NT2/D1 (cell line): ENCODE measurements around the gene GALK1.
"Not testable (repeated sequence)": the region's sequence is repeated elsewhere in the genome, so short reads cannot be mapped to it uniquely, and the experiment has no call there.

Experiments used
- SUZ12 ChIP-seq: IDR thresholded peaks from 2 replicates; pipeline ENCODE4 v1.6.1; 2011; ENCODE audit not compliant: insufficient read length, insufficient read depth; ENCODE audit errors: extremely low read depth
- YY1 ChIP-seq: IDR thresholded peaks from 2 replicates; pipeline ENCODE4 v1.6.1; 2011; ENCODE audit not compliant: insufficient read length, insufficient read depth

DNA sequence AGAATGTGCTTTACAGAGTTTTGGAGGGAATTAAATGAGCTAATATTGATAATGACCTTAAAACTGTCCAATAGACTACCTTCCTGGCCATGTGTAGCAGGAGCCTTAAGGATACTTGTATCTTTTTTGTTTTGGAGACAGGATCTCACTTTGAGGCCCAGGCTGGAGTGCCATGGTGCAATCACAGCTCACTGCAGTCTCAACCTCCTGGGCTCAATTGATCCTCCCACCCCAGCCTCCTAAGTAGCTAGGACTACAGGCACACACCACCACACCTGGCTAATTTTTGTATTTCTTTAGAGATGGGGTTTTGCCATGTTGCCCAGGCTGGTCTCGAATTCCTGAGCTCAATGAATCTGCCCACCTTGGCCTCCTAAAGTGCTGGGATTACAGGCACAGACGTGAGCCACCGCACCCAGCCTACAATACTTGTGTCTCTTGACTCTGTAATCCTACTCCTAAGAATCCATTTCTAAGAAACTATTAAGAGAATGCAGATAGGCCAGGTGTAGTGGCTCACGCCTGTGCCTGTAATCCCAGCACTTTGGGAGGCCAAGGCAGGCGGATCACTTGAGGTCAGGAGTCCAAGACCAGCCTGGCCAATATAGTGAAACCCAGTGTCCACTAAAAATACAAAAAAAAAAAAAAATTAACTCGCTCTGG, 4.9 kb downstream of the GALK1 start:
- not testable (repeated sequence) for TF ChIP-seq YY1, SUZ12
